Thymus (tissue), 14 donors: Measurements from ENCODE around the gene OVCA2. TPM values are rescaled to one million over a fixed set of nuclear protein-coding genes. Genes with fewer than 3 reads are reported as not detected.

Experiments used
- DNase-seq, 9 donors: peaks; one replicate each; pipeline ENCODE4 v3.0.0-alpha.2; 2013; ENCODE audit warnings: low spot score in 9 of 9, low read depth in 6 of 9, missing footprints in 1 of 9
- H3K27ac ChIP-seq, 2 donors: one replicate each; pipeline ENCODE4 v1.5.1; 2013; ENCODE audit warnings: control low read depth in 1 of 2, low read depth in 1 of 2, low read length in 1 of 2, mild to moderate bottlenecking in 1 of 2, moderate library complexity in 1 of 2
- H3K27me3 ChIP-seq, 2 donors: one replicate each; pipeline ENCODE4 v1.5.1; 2013; ENCODE audit warnings: low read length in 1 of 2; ENCODE audit not compliant: control insufficient read depth in 2 of 2, insufficient read depth in 1 of 2
- H3K36me3 ChIP-seq, 2 donors: one replicate each; pipeline ENCODE4 v1.5.1; 2013; ENCODE audit warnings: low read length in 1 of 2, mild to moderate bottlenecking in 1 of 2, moderate library complexity in 1 of 2; ENCODE audit not compliant: control insufficient read depth in 2 of 2, insufficient read depth in 2 of 2
- H3K4me1 ChIP-seq, 2 donors: one replicate each; pipeline ENCODE4 v1.5.1; 2013; ENCODE audit warnings: low read length in 2 of 2; ENCODE audit not compliant: control insufficient read depth in 2 of 2, insufficient read depth in 2 of 2
- H3K4me3 ChIP-seq, 2 donors: one replicate each; pipeline ENCODE4 v1.5.1; 2013; ENCODE audit warnings: low read length in 2 of 2, control low read depth in 1 of 2, mild to moderate bottlenecking in 1 of 2
- H3K9me3 ChIP-seq, 2 donors: one replicate each; pipeline ENCODE4 v1.5.1; 2013; ENCODE audit warnings: low read length in 1 of 2, mild to moderate bottlenecking in 1 of 2; ENCODE audit not compliant: control insufficient read depth in 2 of 2, insufficient read depth in 1 of 2
- WGBS: extraction: QIAGEN DNeasy Blood & Tissue Kit; methylation state at CpG from one replicate; pipeline ENCODE4 v1.1.7; 2013; 5-methylcytosine and 5-hydroxymethylcytosine counted together
- long read RNA-seq, 10 donors: transcript quantifications; one replicate each; lab custom pipeline, GENCODE V29; 2026
- polyA plus RNA-seq: library from polyadenylated mRNA; stranded (reverse); fragments of 200-250 nt; gene quantifications from one replicate; pipeline ENCODE4 v1.2.3, GENCODE V29; 2013
- total RNA-seq: library from RNA; stranded (reverse); fragments of 120-200 nt; gene quantifications from one replicate; pipeline ENCODE4 v1.2.4, GENCODE V29; 2013
- donor health status: healthy.

Gene OVCA2
- total RNA-seq (39.8 TPM), polyA plus RNA-seq (81.8 TPM)
- long read RNA-seq, donor 1, partial matches to known transcripts: 0 of 3 reads
- long read RNA-seq, donor 1, other reads (novel, unspliced or antisense): 0 of 3 reads
- long read RNA-seq, donor 2: 0 reads
- long read RNA-seq, donor 3, transcript OVCA2-201 (2 exons, 1,122 nt): major isoform, 40 of 40 reads
- long read RNA-seq, donor 3, partial matches to known transcripts: 0 of 40 reads
- long read RNA-seq, donor 3, other reads (novel, unspliced or antisense): 0 of 40 reads
- long read RNA-seq, donor 4, transcript OVCA2-201 (2 exons, 1,122 nt): major isoform, 30 of 30 reads
- long read RNA-seq, donor 4, partial matches to known transcripts: 0 of 30 reads
- long read RNA-seq, donor 4, other reads (novel, unspliced or antisense): 0 of 30 reads
- long read RNA-seq, donor 5, transcript OVCA2-201 (2 exons, 1,122 nt): major isoform, 54 of 54 reads
- long read RNA-seq, donor 5, partial matches to known transcripts: 0 of 54 reads
- long read RNA-seq, donor 5, other reads (novel, unspliced or antisense): 0 of 54 reads
- long read RNA-seq, donor 6, transcript OVCA2-201 (2 exons, 1,122 nt): major isoform, 24 of 24 reads
- long read RNA-seq, donor 6, partial matches to known transcripts: 0 of 24 reads
- long read RNA-seq, donor 6, other reads (novel, unspliced or antisense): 0 of 24 reads
- long read RNA-seq, donor 7, transcript OVCA2-201 (2 exons, 1,122 nt): major isoform, 15 of 15 reads
- long read RNA-seq, donor 7, partial matches to known transcripts: 0 of 15 reads
- long read RNA-seq, donor 7, other reads (novel, unspliced or antisense): 0 of 15 reads
- long read RNA-seq, donor 8, transcript OVCA2-201 (2 exons, 1,122 nt): major isoform, 13 of 13 reads
- long read RNA-seq, donor 8, partial matches to known transcripts: 0 of 13 reads
- long read RNA-seq, donor 8, other reads (novel, unspliced or antisense): 0 of 13 reads
- long read RNA-seq, donor 9, transcript OVCA2-201 (2 exons, 1,122 nt): major isoform, 14 of 14 reads
- long read RNA-seq, donor 9, partial matches to known transcripts: 0 of 14 reads
- long read RNA-seq, donor 9, other reads (novel, unspliced or antisense): 0 of 14 reads
- long read RNA-seq, donor 10, transcript OVCA2-201 (2 exons, 1,122 nt): major isoform, 26 of 26 reads
- long read RNA-seq, donor 10, partial matches to known transcripts: 0 of 26 reads
- long read RNA-seq, donor 10, other reads (novel, unspliced or antisense): 0 of 26 reads

DNA sequence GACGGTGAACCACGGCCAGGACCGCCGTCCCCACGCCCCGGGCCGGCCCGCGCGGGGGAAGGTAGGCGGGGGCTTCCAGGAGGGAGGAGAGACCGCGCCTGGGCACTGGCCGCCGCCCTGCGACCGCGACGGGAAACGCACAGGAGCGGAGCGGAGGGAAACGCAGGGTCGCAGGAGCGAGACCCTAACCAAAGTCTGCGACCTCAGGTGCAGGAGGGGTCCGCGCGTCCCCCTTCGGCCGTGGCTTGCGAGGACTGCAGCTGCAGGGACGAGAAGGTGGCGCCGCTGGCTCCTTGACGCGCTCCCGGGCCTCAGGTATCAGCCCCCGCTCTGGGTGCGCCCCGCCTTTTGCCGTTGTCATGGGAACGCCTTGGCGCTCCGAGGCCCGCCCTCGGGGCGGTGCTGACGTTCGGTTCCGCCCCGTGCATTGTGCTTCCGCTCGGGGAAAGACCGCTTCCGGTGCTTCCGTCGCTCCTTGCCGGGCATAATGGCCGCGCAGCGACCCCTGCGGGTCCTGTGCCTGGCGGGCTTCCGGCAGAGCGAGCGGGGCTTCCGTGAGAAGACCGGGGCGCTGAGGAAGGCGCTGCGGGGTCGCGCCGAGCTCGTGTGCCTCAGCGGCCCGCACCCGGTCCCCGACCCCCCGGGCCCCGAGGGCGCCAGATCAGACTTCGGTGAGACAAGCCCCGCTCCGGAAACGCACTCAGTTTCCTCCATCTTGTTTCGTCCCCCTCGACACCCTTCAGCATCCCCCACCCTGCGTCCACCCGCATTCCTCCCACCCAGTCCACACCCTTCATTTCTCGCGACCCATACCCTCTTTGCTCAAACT is at the start of gene OVCA2:
OVCA2 (plus strand) TSS at position 462 of the 829 bp plus-strand sequence; CDS start at position 488, 26 bp downstream.
- Histone ChIP-seq H3K36me3 (peaks cover 16 to 26% of the 10 kb centered on the region in 2 donors), H3K4me3 (peak within 1 kb of the TSS; percentile 54 to 76), H3K27ac (peak within 1 kb of the TSS; percentile 41 to 92), H3K27me3 (no peaks in the 10 kb centered on the region), H3K4me1 (peaks cover 15 to 23% of the 10 kb centered on the region in 2 donors), H3K9me3 (no peaks in the 10 kb centered on the region)
- WGBS: 1% methylated on average over 92 of the region's 93 CpGs
- DNase-seq: peak; percentile 92 to 99 (median 97)

DNA sequence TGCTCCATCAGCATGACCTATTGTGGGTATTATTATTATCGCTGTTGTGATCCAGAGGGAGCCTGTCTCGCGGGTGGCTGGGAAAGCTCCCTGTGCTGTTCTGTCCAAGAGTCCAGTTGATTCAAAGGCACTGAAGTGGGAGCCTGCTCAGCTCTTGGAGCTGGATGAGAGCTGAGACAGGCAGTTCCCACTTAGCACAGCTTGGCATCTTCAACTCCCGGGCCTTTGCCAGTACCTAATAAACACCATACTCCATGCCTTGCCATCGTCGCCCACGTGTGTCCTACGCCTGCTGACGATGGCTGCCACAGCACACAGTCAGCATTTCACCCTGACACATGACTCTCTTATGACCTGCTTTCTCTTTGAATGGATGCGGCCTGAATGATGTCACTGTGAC is 49.3 kb upstream of the OVCA2 start:
- no peak for DNase-seq
- peaks cover 18 to 51% of the 10 kb centered on the region in 2 donors for H3K27me3 ChIP-seq
- 90% methylated on average over 10 of the region's 10 CpGs for WGBS
- H3K4me1 ChIP-seq: no peaks in the 10 kb centered on the region
- H3K36me3 ChIP-seq: no peaks in the 10 kb centered on the region
- H3K9me3 ChIP-seq: no peaks in the 10 kb centered on the region
- H3K4me3 ChIP-seq: no peak overlapping the region
- H3K27ac ChIP-seq: no peak overlapping the region

DNA sequence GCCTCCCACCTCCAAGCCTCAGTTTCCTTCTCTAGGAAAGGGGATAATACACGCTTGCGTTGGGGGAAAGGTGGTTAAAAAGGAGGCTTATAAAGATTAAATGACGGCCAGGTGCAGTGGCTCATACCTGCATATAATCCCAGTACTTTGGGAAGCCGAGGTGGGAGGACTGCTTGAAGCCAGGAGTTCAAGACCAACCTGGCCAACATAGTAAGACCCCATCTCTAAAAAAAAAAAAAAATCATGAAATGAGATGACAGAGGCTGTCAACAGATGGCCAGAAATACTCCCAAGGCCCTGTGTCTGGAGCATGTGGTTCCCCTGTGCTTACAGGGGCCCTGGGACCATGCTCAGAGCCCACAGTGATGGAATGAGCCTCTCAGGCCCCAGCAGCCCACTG is 47.1 kb upstream of the OVCA2 start:
- H3K27me3 ChIP-seq: peaks cover 35 to 65% of the 10 kb centered on the region in 2 donors
- no peak overlapping the region for H3K4me3 ChIP-seq
- DNase-seq: no peak
- 98% methylated on average over 4 of the region's 4 CpGs for WGBS
- H3K9me3 ChIP-seq: no peaks in the 10 kb centered on the region
- H3K36me3 ChIP-seq: no peaks in the 10 kb centered on the region
- H3K27ac ChIP-seq: no peak overlapping the region
- H3K4me1 ChIP-seq: peaks cover under 1 to 2% of the 10 kb centered on the region in 2 donors

DNA sequence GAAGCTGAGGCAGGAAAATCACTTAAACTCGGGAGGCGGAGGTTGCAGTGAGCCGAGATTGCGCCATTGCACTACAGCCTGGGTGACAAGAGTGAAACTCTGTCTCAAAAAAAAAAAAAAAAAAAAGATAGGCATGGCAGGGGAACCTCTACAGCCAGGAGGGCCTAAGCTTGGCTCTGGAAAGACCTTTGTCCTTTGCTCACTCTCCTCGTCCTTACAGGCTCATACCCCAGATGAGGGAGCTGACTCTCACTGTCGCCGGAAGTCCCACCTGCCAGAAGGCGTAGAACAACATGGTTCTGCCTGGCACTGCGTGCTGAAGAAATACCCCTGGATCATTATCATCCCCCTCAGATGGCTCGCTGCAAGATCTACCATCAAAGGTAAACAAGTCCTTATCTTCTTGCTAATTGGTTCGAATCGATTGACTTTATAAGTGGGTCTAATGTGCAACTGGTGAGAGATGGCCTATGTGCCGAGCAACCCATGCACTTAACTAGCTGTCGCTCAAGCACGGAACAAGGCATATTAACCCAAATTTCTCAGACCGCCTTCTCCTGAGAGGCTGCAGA is 46.4 kb upstream of the OVCA2 start:
- H3K27me3 ChIP-seq: peaks cover 41 to 70% of the 10 kb centered on the region in 2 donors
- no peak for DNase-seq
- WGBS: 97% methylated on average over 16 of the region's 16 CpGs
- H3K36me3 ChIP-seq: no peaks in the 10 kb centered on the region
- no peak overlapping the region for H3K4me3 ChIP-seq
- H3K27ac ChIP-seq: no peak overlapping the region
- H3K9me3 ChIP-seq: no peaks in the 10 kb centered on the region
- peaks cover 2% of the 10 kb centered on the region in 2 donors for H3K4me1 ChIP-seq

DNA sequence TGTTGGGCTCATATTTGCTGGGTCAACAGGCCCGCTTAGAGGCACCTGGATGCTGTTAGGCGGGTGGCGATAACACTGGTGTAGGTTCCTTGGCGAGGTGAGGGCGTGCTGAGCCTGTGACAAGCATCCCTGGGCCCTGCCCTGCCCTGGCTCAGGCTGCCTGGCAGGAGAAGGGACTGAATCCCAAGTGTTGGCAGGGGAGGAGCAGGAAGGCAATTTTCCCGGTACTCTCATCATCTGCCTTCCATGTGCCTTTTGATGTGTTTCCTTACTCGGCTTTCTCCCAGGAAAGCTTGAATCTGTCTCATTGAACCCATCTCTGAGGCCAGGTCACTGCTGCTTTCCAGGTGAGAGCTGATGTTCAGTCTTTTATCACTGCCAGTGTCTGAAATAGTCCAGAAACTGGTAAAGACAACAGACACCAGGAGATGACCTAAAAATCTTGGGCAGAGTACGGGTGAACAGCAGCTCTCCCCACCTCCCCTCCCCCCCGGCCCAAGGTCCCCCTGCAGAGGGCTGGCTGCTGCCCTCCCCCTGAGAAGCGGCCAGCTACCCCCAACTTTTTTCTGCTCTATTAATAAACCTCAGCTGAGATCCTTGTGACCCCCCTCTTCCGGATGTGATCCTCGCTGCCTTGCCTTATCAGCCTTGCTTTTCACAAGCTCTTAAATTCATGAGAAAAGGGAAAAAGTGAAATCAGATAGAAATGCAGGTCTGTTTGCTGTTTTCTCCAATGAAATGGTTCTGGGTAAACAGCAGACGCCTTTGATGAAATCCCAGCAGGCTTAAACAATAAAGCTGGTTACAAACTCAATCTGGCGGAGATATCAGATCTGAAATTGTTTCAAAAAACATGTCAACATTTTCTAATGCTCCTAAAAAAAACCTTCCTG is 45.7 kb upstream of the OVCA2 start:
- H3K4me1 ChIP-seq: peaks cover 2% of the 10 kb centered on the region in 2 donors

DNA sequence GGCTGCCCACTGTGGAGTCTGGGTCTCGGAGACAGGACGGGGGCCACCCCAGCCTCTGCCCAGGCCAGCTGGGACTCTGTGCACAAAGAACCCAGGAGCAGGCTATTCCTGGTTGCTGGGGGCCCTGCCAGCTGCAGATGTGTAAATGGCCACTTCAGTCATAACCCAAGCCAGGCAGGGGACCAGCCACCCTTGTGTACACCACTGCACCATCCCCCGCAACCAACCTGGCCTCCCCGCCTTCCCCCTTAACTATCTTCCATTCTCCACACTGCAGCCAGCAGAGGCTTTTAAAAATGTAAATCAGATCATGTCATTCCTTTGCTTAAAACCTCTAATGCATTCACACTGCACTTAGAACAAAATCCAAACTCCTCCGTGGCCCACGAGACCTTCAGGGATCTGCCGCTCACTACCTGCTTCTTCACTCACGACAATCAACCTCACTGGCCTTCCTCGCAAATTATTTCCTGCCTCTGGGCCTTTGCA is 45.0 kb upstream of the OVCA2 start:
- no peak overlapping the region for H3K27ac ChIP-seq
- H3K4me3 ChIP-seq: no peak overlapping the region
- peaks cover 2% of the 10 kb centered on the region in 2 donors for H3K4me1 ChIP-seq
- WGBS: 96% methylated on average over 9 of the region's 9 CpGs
- no peak for DNase-seq
- H3K27me3 ChIP-seq: peaks cover 41 to 77% of the 10 kb centered on the region in 2 donors
- H3K36me3 ChIP-seq: no peaks in the 10 kb centered on the region
- no peaks in the 10 kb centered on the region for H3K9me3 ChIP-seq

More for the DNA sequence above, 45.7 kb upstream of the OVCA2 start:
- Histone ChIP-seq H3K4me3 (no peak overlapping the region), H3K9me3 (no peaks in the 10 kb centered on the region), H3K27ac (no peak overlapping the region), H3K36me3 (no peaks in the 10 kb centered on the region), H3K27me3 (peaks cover 41 to 77% of the 10 kb centered on the region in 2 donors)
- no peak for DNase-seq
- 94% methylated on average over 14 of the region's 14 CpGs for WGBS

DNA sequence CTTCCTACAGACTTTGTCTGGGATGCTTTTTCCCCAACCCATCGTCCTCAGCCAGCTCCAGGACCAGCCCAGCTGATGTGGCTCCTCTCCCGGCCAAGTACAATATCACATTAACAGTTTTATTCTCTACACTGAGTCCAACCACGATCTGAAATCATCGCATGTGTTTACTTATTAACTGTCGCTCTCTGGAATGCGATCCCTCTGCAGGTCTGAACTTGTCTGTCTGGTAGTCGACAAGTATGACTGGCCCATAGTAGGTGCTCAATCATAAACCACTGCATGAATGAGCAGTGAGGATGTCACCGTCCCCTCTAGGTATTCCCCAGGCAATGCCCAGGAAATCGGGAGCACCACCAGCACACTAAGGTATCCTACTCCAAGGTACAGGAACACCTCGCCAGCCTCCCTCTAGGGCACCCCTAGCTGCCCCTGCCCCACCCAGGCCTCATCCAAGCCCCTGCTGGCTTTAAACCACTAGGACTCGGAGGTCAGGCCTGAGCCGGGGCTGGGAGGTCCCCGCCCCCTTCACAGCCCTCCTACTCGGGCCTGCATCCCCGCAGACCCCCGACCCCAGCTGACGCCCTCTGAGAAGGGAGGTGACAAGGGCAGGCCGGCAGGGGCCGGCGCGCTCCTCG is 44.4 kb upstream of the OVCA2 start:
- Histone ChIP-seq H3K36me3 (no peaks in the 10 kb centered on the region), H3K9me3 (no peaks in the 10 kb centered on the region), H3K27me3 (peaks cover 41 to 74% of the 10 kb centered on the region in 2 donors), H3K27ac (no peak overlapping the region), H3K4me1 (peaks cover 2% of the 10 kb centered on the region in 2 donors), H3K4me3 (no peak overlapping the region)
- no peak for DNase-seq
- WGBS: 68% methylated on average over 22 of the region's 22 CpGs
